ENCODE measurements around the gene CACNA2D2. TPM values are rescaled to one million over a fixed set of nuclear protein-coding genes. Genes with fewer than 3 reads are reported as not detected.

Gene CACNA2D2
- total and polyA plus RNA-seq, 2 of the 4 experiments (the other 2 are of a cell fraction) = 0.15 TPM; not detected in 1

DNA sequence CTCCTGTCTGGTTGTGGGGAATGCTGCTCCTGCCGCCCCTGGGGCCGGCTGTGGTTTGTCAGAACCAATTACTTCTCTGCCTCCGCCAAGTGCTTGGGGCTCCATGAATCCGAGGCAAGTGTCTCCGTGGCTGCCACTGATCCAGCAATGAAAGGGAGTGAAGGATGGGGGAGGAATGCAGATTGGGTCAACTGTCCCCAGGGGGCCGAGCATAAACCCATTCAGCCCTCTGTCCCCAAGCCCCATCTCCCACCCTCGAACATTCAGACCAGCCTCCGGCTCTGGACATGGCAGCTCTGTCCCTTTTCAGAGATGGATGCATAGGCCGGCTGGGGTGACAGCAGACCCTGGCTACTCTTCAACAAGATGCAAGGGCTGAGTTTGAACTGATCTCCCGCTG, 35.5 kb downstream of the CACNA2D2 start:
- intact Hi-C loops (cut with micrococcal nuclease) (no loop called here), dilution Hi-C loops (cut with HindIII; ENCODE audit: low sequenced_read_pairs, unreplicated experiment) (no loop called here), in situ Hi-C loops (cut with MboI; ENCODE audit: low sequenced_read_pairs) (no loop called here)
- H3K9me1 ChIP-seq (ENCODE audit: insufficient read depth, low read length) = 0 out of 2 replicates have a peak, but pooled peaks cover 3% of the 10 kb centered on the region
- CTCF ChIA-PET = no interaction called here
- H2BK5ac ChIP-seq (ENCODE audit: low read depth, low read length, poor library complexity, severe bottlenecking) = no peak overlapping the region
- WGBS, 2 experiments (ENCODE audit: extremely low coverage in 2 of 2, insufficient read length in 1 of 2) = 45% methylated on average over 5 of the region's 10 CpGs; no CpG with 5 or more reads in 1 of the 2 experiments
- H2BK20ac ChIP-seq (ENCODE audit: low read depth, low read length) = no peak overlapping the region
- H2AFZ ChIP-seq (replicated peaks; ENCODE audit: low read length, poor library complexity) = no peak overlapping the region
- no peak overlapping the region for H2AK9ac ChIP-seq (replicated peaks; ENCODE audit: low read depth, low read length, poor library complexity)
- H2BK120ac ChIP-seq (ENCODE audit: low read depth, low read length) = no peak overlapping the region
- H3K4me1 ChIP-seq (ENCODE audit: control insufficient read depth, insufficient read depth, low read length) = no peaks in the 10 kb centered on the region
- H3K36me3 ChIP-seq (ENCODE audit: control insufficient read depth, insufficient read depth, low read length) = no peaks in the 10 kb centered on the region
- H2AK5ac ChIP-seq (ENCODE audit: low read depth, low read length) = no peak overlapping the region
- H3K4ac ChIP-seq (ENCODE audit: low read depth, low read length) = no peak overlapping the region
- ATAC-seq (ENCODE audit: low read depth) (no peak), DNase-seq (no peak)
- H3K27ac ChIP-seq (ENCODE audit: insufficient read depth, low read length) = no peak overlapping the region
- H4K20me1 ChIP-seq (ENCODE audit: insufficient read depth, low read length) = no peaks in the 10 kb centered on the region; the same call in 1 of the 2 replicates
- no peaks in the 10 kb centered on the region for H3K9me3 ChIP-seq (ENCODE audit: control insufficient read depth, insufficient read depth, low read length)
- H3K23ac ChIP-seq (ENCODE audit: low read depth, low read length) = no peak overlapping the region
- H3K4me3 ChIP-seq (ENCODE audit: insufficient read depth, low read depth, low read length) = no peak overlapping the region
- H4K8ac ChIP-seq (ENCODE audit: low read depth in 2 of 2, low read length in 2 of 2) = no peak overlapping the region
- no peak overlapping the region for H4K5ac ChIP-seq (ENCODE audit: low read depth, low read length)
- no peak overlapping the region for H3K18ac ChIP-seq (ENCODE audit: low read depth, low read length)
- no TSS peak for BruUV-seq (replicated peaks)
- no peak overlapping the region for H3K56ac ChIP-seq (ENCODE audit: extremely low read depth, insufficient read depth, low read length)
- H2BK15ac ChIP-seq (ENCODE audit: low read depth, low read length) = no peak overlapping the region
- peaks cover 54% of the 10 kb centered on the region for H3K27me3 ChIP-seq (ENCODE audit: control insufficient read depth, insufficient read depth, low read length)
- H3K9ac ChIP-seq (ENCODE audit: low read depth, low read length) = no peak overlapping the region
- H3K4me2 ChIP-seq (ENCODE audit: low read depth, low read length) = no peak overlapping the region
- no peak overlapping the region for H4K91ac ChIP-seq (ENCODE audit: insufficient read depth, low read depth, low read length)
- POLR2A ChIA-PET (ENCODE audit: unreplicated experiment) = no interaction called here
- no peak overlapping the region for H3K14ac ChIP-seq (replicated peaks; ENCODE audit: low read depth, low read length)
- TF ChIP-seq ELK1 (IDR thresholded peaks at IDR 0.05; ENCODE audit: borderline replicate concordance, low read depth, low read length) (no peak), MAZ (IDR thresholded peaks at IDR 0.05; ENCODE audit: borderline replicate concordance, low read depth, low read length) (no peak), NFE2L2 (IDR thresholded peaks at IDR 0.05; ENCODE audit: low read depth, low read length) (no peak), FOS (IDR thresholded peaks at IDR 0.05; ENCODE audit: low read depth, low read length) (no peak)
- H3K79me1 ChIP-seq (ENCODE audit: low read depth in 1 of 2, low read length in 2 of 2) = no peaks in the 10 kb centered on the region
